Measurements from ENCODE around the gene TNFAIP8L2. TPM values are rescaled to one million over a fixed set of nuclear protein-coding genes. Genes with fewer than 3 reads are reported as not detected.

The TNFAIP8L2 gene
- total RNA-seq, 4 donors from 2014 or later: 2.0 to 5.2 (median 4.2) TPM

- H3K36me3 ChIP-seq: no peaks in the 10 kb centered on the region
- no peak for DNase-seq
- in situ Hi-C loops (cut with MboI; ENCODE audit: low pct_ligation_motif_present in 1 of 4, low pct_unique_long_range_greater_than_20kb in 1 of 4, low sequenced_read_pairs in 3 of 4) (no loop called here), intact Hi-C loops (cut with DNase I; ENCODE audit: low total_unique reads) (no loop called here)
- H3K27ac ChIP-seq: no peak overlapping the region
- no peaks in the 10 kb centered on the region for H3K9me3 ChIP-seq
- H3K4me1 ChIP-seq: peaks cover 0 to 22% (median 14%) of the 10 kb centered on the region in 4 donors
- H3K27me3 ChIP-seq: peaks cover 26% of the 10 kb centered on the region
- TF ChIP-seq POLR2A (IDR thresholded peaks at IDR 0.05): no peak
- TF ChIP-seq POLR2AphosphoS5 (IDR thresholded peaks at IDR 0.05): no peak
- no peak for TF ChIP-seq CTCF (IDR thresholded peaks at IDR 0.05)
- no peak for TF ChIP-seq EP300 (IDR thresholded peaks at IDR 0.05; ENCODE audit: low read depth)
- 88% methylated on average over 12 of the region's 12 CpGs; no CpG with 5 or more reads in 1 of the 2 donors for WGBS, 2 donors (ENCODE audit: low coverage in 1 of 2)
- no peak overlapping the region for H3K4me3 ChIP-seq
These were observed 20.7 kb upstream of the TNFAIP8L2 start for GRCh38 chr1:151135433-151136385.

- in situ Hi-C loops (cut with MboI; ENCODE audit: low pct_ligation_motif_present in 1 of 4, low pct_unique_long_range_greater_than_20kb in 1 of 4, low sequenced_read_pairs in 3 of 4): no loop called here
- Histone ChIP-seq H3K9me3 (no peaks in the 10 kb centered on the region), H3K4me3 (no peak overlapping the region), H3K36me3 (no peaks in the 10 kb centered on the region), H3K4me1 (peaks cover 0 to 3% (median 0%) of the 10 kb centered on the region in 4 donors), H3K27me3 (peaks cover 6% of the 10 kb centered on the region), H3K27ac (no peak overlapping the region)
- DNase-seq: no peak
- TF ChIP-seq CTCF (IDR thresholded peaks at IDR 0.05): no peak
- TF ChIP-seq POLR2AphosphoS5 (IDR thresholded peaks at IDR 0.05): no peak
- TF ChIP-seq POLR2A (IDR thresholded peaks at IDR 0.05): no peak
- TF ChIP-seq EP300 (IDR thresholded peaks at IDR 0.05; ENCODE audit: low read depth): no peak
- intact Hi-C loops (cut with DNase I; ENCODE audit: low total_unique reads): no loop called here
- WGBS, 2 donors (ENCODE audit: low coverage in 1 of 2): 80% methylated on average over 7 of the region's 7 CpGs; no CpG with 5 or more reads in 1 of the 2 donors
These were observed 18.7 kb upstream of the TNFAIP8L2 start for GRCh38 chr1:151137789-151138188.

- TF ChIP-seq EP300 (IDR thresholded peaks at IDR 0.05; ENCODE audit: low read depth) (no peak), POLR2AphosphoS5 (IDR thresholded peaks at IDR 0.05) (no peak), CTCF (IDR thresholded peaks at IDR 0.05) (no peak), POLR2A (IDR thresholded peaks at IDR 0.05) (no peak)
- Histone ChIP-seq H3K4me3 (no peak overlapping the region), H3K4me1 (peaks cover 3 to 28% (median 18%) of the 10 kb centered on the region in 4 donors), H3K27me3 (peaks cover 9% of the 10 kb centered on the region), H3K36me3 (no peaks in the 10 kb centered on the region), H3K9me3 (no peaks in the 10 kb centered on the region), H3K27ac (no peak overlapping the region)
- intact Hi-C loops (cut with DNase I; ENCODE audit: low total_unique reads) (loop anchor here (1.0 kb wide), 1 partner anchor 24 kb away; the partner anchor contains the start of gene SCNM1), in situ Hi-C loops (cut with MboI; ENCODE audit: low pct_ligation_motif_present in 1 of 4, low pct_unique_long_range_greater_than_20kb in 1 of 4, low sequenced_read_pairs in 3 of 4) (no loop called here)
- no peak for DNase-seq
- 40 to 72% methylated on average over 2 to 5 of the region's 5 CpGs for WGBS, 2 donors (ENCODE audit: low coverage in 1 of 2)
These were observed 13.9 kb upstream of the TNFAIP8L2 start for GRCh38 chr1:151142411-151143056.

GRCh38 chr1:151143057-151143435, 13.4 kb upstream of the TNFAIP8L2 start:
- Histone ChIP-seq H3K4me3 (no peak overlapping the region), H3K27me3 (peaks cover 9% of the 10 kb centered on the region), H3K4me1 (peaks cover 3 to 30% (median 18%) of the 10 kb centered on the region in 4 donors), H3K36me3 (no peaks in the 10 kb centered on the region), H3K27ac (no peak overlapping the region), H3K9me3 (no peaks in the 10 kb centered on the region)
- 78% methylated on average over 7 of the region's 7 CpGs; no CpG with 5 or more reads in 1 of the 2 donors for WGBS, 2 donors (ENCODE audit: low coverage in 1 of 2)
- DNase-seq: no peak
- in situ Hi-C loops (cut with MboI; ENCODE audit: low pct_ligation_motif_present in 1 of 4, low pct_unique_long_range_greater_than_20kb in 1 of 4, low sequenced_read_pairs in 3 of 4): no loop called here
- intact Hi-C loops (cut with DNase I; ENCODE audit: low total_unique reads): no loop called here
- TF ChIP-seq CTCF (IDR thresholded peaks at IDR 0.05) (no peak), POLR2A (IDR thresholded peaks at IDR 0.05) (no peak), POLR2AphosphoS5 (IDR thresholded peaks at IDR 0.05) (no peak), EP300 (IDR thresholded peaks at IDR 0.05; ENCODE audit: low read depth) (no peak)

All from transverse colon (tissue), 4 donors.